HepG2 (cell line): ENCODE results near the gene MYH7. TPM values are rescaled to one million over a fixed set of nuclear protein-coding genes. Genes with fewer than 3 reads are reported as not detected.

ENCODE experiments used
- CHD4 ChIP-seq: fragments of 200-600 bp; sonication (generic); IDR thresholded peaks from 2 replicates; pipeline ENCODE4 v1.7.0; 2017; ENCODE audit warnings: mild to moderate bottlenecking, low read length, borderline replicate concordance
- ISX ChIP-seq: sonication (generic); formaldehyde crosslinking; conservative IDR thresholded peaks from 2 replicates; pipeline ENCODE4 v1.5.0; 2020; ENCODE audit warnings: missing genetic modification reagents
- NR2C2 ChIP-seq: sonication (generic); formaldehyde crosslinking; IDR thresholded peaks from 2 replicates; pipeline ENCODE4 v1.4.0; 2020; ENCODE audit warnings: missing genetic modification reagents, mild to moderate bottlenecking, moderate library complexity, borderline replicate concordance
- U2AF2 ChIP-seq: fragments of 200-400 bp; formaldehyde crosslinking; IDR thresholded peaks from 2 replicates; pipeline ENCODE4 v1.6.1; 2017; ENCODE audit warnings: low read depth, mild to moderate bottlenecking, low read length
- XRCC5 ChIP-seq: fragments of 200-400 bp; formaldehyde crosslinking; optimal IDR thresholded peaks from 2 replicates; pipeline ENCODE3; 2017; ENCODE audit warnings: mild to moderate bottlenecking, low read length
- ZNF496 ChIP-seq: sonication (generic); formaldehyde crosslinking; IDR thresholded peaks from 2 replicates; pipeline ENCODE4 v1.8.1; 2023; ENCODE audit warnings: mild to moderate bottlenecking, moderate library complexity, missing genetic modification reagents; ENCODE audit not compliant: insufficient replicate concordance
- ZNF569 ChIP-seq: sonication (generic); formaldehyde crosslinking; IDR thresholded peaks from 2 replicates; pipeline ENCODE4 v1.5.0; 2020; ENCODE audit warnings: mild to moderate bottlenecking, missing genetic modification reagents, moderate library complexity, borderline replicate concordance
- ZNF605 ChIP-seq: sonication (generic); formaldehyde crosslinking; IDR thresholded peaks from 2 replicates; pipeline ENCODE4 v1.8.0; 2022; ENCODE audit warnings: mild to moderate bottlenecking, missing genetic modification reagents
- polyA plus RNA-seq, 8 experiments: library from polyadenylated mRNA; depleted of rRNA in 3 of 8; stranded (reverse) in 7 of 8; unstranded in 1 of 8; fragments of >200 nt; fragmentation: Illumina TruSeq in 4 of 8; extraction: Trizol in 4 of 8; gene quantifications; 2 replicates each; pipeline versions ENCODE4 v1.2.1 to v1.2.3, GENCODE V29; 2011 to 2016; ENCODE audit warnings: low read depth in 4 of 8, missing spikeins in 1 of 8, mixed read lengths in 1 of 8; ENCODE audit not compliant: insufficient read depth in 1 of 8
- total RNA-seq, 5 experiments: library from RNA; depleted of rRNA; stranded (reverse); fragments of >200 nt; fragmentation: Illumina TruSeq; extraction: Trizol; gene quantifications; 2 replicates each; pipeline ENCODE4 v1.2.3, GENCODE V29; 2016; ENCODE audit warnings: low read depth in 1 of 5
- TF ChIP-seq, protein P1 (sequence below): IDR thresholded peaks from 2 replicates; pipeline ENCODE4 v1.6.1; 2012; ENCODE audit warnings: low read depth, low read length, improper control_type of control experiment
- TF ChIP-seq, protein P2 (sequence below): IDR thresholded peaks from 2 replicates; pipeline ENCODE4 v1.6.1; 2016
- TF ChIP-seq, protein P3 (sequence below): sonication (generic); formaldehyde crosslinking; IDR thresholded peaks from 2 replicates; pipeline ENCODE4 v1.8.0; 2022; ENCODE audit warnings: missing genetic modification reagents, mild to moderate bottlenecking, borderline replicate concordance

MYH7 gene
- total and polyA plus RNA-seq, 2 of the 13 experiments (the other 11 are each of a cell fraction or from before 2014, with no cell fraction given) = 0.04 TPM; not detected in 1

DNA sequence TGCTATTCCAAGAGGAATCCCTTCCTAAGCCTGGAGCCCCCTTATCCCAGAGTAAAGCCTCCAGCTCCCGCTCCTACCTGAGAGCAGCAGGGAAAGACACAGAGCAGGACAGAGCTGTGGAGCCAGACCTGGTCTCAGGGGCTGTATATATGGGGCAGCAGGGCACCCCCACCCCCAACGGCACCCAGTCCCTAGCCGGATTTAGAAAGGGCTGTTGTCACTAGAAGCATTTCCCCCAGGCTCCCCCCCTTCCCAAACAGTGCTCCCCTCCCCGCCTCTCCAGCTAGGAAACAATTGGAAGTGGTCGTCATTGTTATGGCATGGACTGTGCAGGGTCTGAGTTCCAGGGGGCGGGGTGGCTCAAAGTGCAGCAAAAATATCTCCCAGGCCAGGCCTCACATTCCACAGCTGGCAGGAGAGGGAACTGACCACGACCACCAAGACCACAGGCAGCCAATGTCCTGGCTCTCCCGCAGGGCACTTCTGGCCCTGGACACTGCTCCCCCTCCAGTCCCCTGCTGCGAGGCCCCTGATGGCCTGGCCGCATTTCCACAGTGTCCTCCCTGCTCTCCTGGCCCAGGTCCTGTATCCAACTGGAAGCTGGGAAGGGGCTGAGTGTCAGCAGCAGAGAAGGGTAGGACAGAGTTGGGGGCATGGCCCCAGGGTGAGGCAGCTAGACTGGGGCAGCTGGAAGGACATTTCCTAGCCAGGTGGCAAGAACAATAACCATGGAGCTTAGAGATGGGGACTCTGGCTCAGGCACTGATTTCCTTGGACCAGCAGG, at the start of gene MYH7 (continued):
- TF ChIP-seq, protein P1, sequence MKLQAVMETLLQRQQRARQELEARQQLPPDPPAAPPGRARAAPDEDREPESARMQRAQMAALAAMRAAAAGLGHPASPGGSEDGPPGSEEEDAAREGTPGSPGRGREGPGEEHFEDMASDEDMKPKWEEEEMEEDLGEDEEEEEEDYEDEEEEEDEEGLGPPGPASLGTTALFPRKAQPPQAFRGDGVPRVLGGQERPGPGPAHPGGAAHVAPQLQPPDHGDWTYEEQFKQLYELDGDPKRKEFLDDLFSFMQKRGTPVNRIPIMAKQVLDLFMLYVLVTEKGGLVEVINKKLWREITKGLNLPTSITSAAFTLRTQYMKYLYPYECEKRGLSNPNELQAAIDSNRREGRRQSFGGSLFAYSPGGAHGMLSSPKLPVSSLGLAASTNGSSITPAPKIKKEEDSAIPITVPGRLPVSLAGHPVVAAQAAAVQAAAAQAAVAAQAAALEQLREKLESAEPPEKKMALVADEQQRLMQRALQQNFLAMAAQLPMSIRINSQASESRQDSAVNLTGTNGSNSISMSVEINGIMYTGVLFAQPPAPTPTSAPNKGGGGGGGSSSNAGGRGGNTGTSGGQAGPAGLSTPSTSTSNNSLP = no peak; the same call in 1 of the 2 replicates
- no peak for TF ChIP-seq ISX
- no peak for TF ChIP-seq NR2C2
- TF ChIP-seq, protein P2, sequence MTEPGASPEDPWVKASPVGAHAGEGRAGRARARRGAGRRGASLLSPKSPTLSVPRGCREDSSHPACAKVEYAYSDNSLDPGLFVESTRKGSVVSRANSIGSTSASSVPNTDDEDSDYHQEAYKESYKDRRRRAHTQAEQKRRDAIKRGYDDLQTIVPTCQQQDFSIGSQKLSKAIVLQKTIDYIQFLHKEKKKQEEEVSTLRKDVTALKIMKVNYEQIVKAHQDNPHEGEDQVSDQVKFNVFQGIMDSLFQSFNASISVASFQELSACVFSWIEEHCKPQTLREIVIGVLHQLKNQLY (CRISPR knock-in tag) = peak; percentile 22; the same call in 1 of the 2 replicates
- TF ChIP-seq, protein P3, sequence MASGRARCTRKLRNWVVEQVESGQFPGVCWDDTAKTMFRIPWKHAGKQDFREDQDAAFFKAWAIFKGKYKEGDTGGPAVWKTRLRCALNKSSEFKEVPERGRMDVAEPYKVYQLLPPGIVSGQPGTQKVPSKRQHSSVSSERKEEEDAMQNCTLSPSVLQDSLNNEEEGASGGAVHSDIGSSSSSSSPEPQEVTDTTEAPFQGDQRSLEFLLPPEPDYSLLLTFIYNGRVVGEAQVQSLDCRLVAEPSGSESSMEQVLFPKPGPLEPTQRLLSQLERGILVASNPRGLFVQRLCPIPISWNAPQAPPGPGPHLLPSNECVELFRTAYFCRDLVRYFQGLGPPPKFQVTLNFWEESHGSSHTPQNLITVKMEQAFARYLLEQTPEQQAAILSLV (CRISPR knock-in tag) = no peak
- no peak for TF ChIP-seq ZNF569 (CRISPR knock-in tag)
- no peak for TF ChIP-seq XRCC5
- TF ChIP-seq U2AF2 = no peak
- peak; percentile 57; the same call in 1 of the 2 replicates for TF ChIP-seq CHD4
- TF ChIP-seq ZNF496 (CRISPR knock-in tag) = no peak
- TF ChIP-seq ZNF605 (CRISPR knock-in tag) = peak; percentile 85
- TF ChIP-seq, all 625 proteins: peak for 158
